HepG2 (cell line): ENCODE measurements around the gene FAM222A. TPM values are rescaled to one million over a fixed set of nuclear protein-coding genes. Genes with fewer than 3 reads are reported as not detected.

Experiments used
- ATAC-seq: fragments of 200-7000 bp; cut with Tn5 transposase; 3 replicates; pipeline ENCODE4 v1.9.1; 2020; ENCODE audit warnings: mild to moderate bottlenecking, moderate library complexity
- BruUV-seq: library from RNA; stranded (reverse); fragments of 400-500 nt; replicated peaks from 2 replicates; lab custom pipeline; 2021; lab: Mats Ljungman, UMichigan
- CTCF ChIA-PET: fragments of 300-600 bp; formaldehyde crosslinking; extraction: SDS; loops from one replicate; lab custom pipeline; 2021; ENCODE audit warnings: low total read pairs, inconsistent platforms, low intra/inter-chr PET ratio; lab: Yijun Ruan, JAX
- POLR2A ChIA-PET: fragments of 350-600 bp; sonication (Branson Sonifier 250); formaldehyde crosslinking; loops from one replicate; lab custom pipeline; 2020; ENCODE audit warnings: antibody characterized with exemption, inconsistent platforms; lab: Yijun Ruan, JAX
- DNase-seq: peaks from one replicate; pipeline ENCODE4 v3.0.0-alpha.2; 2015; ENCODE audit warnings: low spot score
- FAIRE-seq: peaks from 3 replicates; lab custom pipeline; 2011; peaks lifted over from hg19 to GRCh38; lab: Jason Lieb, UNC
- H2AFZ ChIP-seq: one replicate; pipeline ENCODE4 v1.6.1; 2011; ENCODE audit warnings: low read length, inconsistent platforms
- H3K27ac ChIP-seq: fragments of 300-600 bp; 3 replicates; pipeline ENCODE4 v1.8.0; 2011; ENCODE audit warnings: mixed run types, mild to moderate bottlenecking, mixed read lengths, low read length, inconsistent platforms; ENCODE audit not compliant: insufficient read depth; ENCODE audit errors: extremely low read length
- H3K27me3 ChIP-seq, 2 experiments: fragments of 200-600 bp in 1 of 2; 2 replicates in 1 of 2; 3 replicates in 1 of 2; pipeline versions ENCODE4 v1.6.0 to v1.8.0; 2011; ENCODE audit warnings: low read length in 2 of 2, mild to moderate bottlenecking in 2 of 2, moderate library complexity in 2 of 2, inconsistent platforms in 1 of 2; ENCODE audit not compliant: insufficient read depth in 2 of 2, control insufficient read depth in 1 of 2
- H3K36me3 ChIP-seq, 2 experiments: fragments of 200-600 bp in 1 of 2; replicated peaks in 1 of 2; 2 replicates in 1 of 2; 3 replicates in 1 of 2; pipeline versions ENCODE4 v1.5.1 to v1.8.0; 2011; ENCODE audit warnings: low read length in 2 of 2, inconsistent platforms in 1 of 2; ENCODE audit not compliant: insufficient read depth in 2 of 2, control insufficient read depth in 1 of 2
- H3K4me1 ChIP-seq: 2 replicates; pipeline ENCODE4 v1.5.1; 2012; ENCODE audit warnings: low read length, inconsistent platforms; ENCODE audit not compliant: insufficient read depth
- H3K4me2 ChIP-seq: 2 replicates; pipeline ENCODE4 v1.6.0; 2011; ENCODE audit warnings: low read depth, low read length, inconsistent platforms
- H3K4me3 ChIP-seq, 3 experiments: fragments of 200-600 bp in 1 of 3; sonication (generic), shearing (Covaris generic) in 1 of 3; replicated peaks in 1 of 3; 2 replicates each; pipeline ENCODE4 v1.5.1; 2011 to 2016; ENCODE audit warnings: low read length in 3 of 3, inconsistent platforms in 2 of 3, low read depth in 2 of 3, mild to moderate bottlenecking in 2 of 3, control low read depth in 1 of 3, mixed read lengths in 1 of 3; ENCODE audit not compliant: insufficient read depth in 1 of 3
- H3K79me2 ChIP-seq: one replicate; pipeline ENCODE4 v1.6.1; 2011; ENCODE audit warnings: low read length, inconsistent platforms; ENCODE audit not compliant: insufficient read depth
- H3K9ac ChIP-seq: 2 replicates; pipeline ENCODE4 v1.6.0; 2011; ENCODE audit warnings: mild to moderate bottlenecking, low read depth, low read length, inconsistent platforms; ENCODE audit not compliant: insufficient read depth
- H3K9me3 ChIP-seq: 2 replicates; pipeline ENCODE4 v1.5.1; 2012; ENCODE audit warnings: mild to moderate bottlenecking, low read length
- H4K20me1 ChIP-seq: 2 replicates; pipeline ENCODE4 v1.6.0; 2011; ENCODE audit warnings: inconsistent platforms, mild to moderate bottlenecking, low read length, moderate library complexity; ENCODE audit not compliant: insufficient read depth
- CERS6 ChIP-seq: sonication (generic); formaldehyde crosslinking; IDR thresholded peaks from 2 replicates; pipeline ENCODE4 v1.5.0; 2020; ENCODE audit warnings: missing genetic modification reagents
- HNF4A ChIP-seq: sonication (generic); formaldehyde crosslinking; IDR thresholded peaks from 2 replicates; pipeline ENCODE4 v1.4.0; 2020; ENCODE audit warnings: missing genetic modification reagents
- KDM3A ChIP-seq: IDR thresholded peaks from 2 replicates; pipeline ENCODE4 v1.6.1; 2018; ENCODE audit warnings: low read depth, missing compliant biosample characterization
- PAXIP1 ChIP-seq: sonication (generic); formaldehyde crosslinking; conservative IDR thresholded peaks from 2 replicates; pipeline ENCODE4 v1.4.0; 2020; ENCODE audit warnings: mild to moderate bottlenecking, missing genetic modification reagents, moderate library complexity
- SALL1 ChIP-seq: sonication (generic); formaldehyde crosslinking; IDR thresholded peaks from 2 replicates; pipeline ENCODE4 v1.8.0; 2022; ENCODE audit warnings: mild to moderate bottlenecking, missing genetic modification reagents
- SMARCE1 ChIP-seq: fragments of 450-650 bp; IDR thresholded peaks from 2 replicates; pipeline ENCODE4 v1.6.1; 2017; ENCODE audit warnings: borderline replicate concordance
- TCF12 ChIP-seq, 2 experiments: fragments of 450-650 bp in 1 of 2; sonication (generic) in 1 of 2; formaldehyde crosslinking in 1 of 2; IDR thresholded peaks; 2 replicates each; pipeline versions ENCODE4 v1.6.1 to v1.8.0; 2017 to 2022; ENCODE audit warnings: antibody characterized with exemption in 1 of 2, mild to moderate bottlenecking in 1 of 2, missing genetic modification reagents in 1 of 2, moderate library complexity in 1 of 2
- YY1 ChIP-seq: IDR thresholded peaks from 2 replicates; pipeline ENCODE4 v1.6.1; 2011; ENCODE audit warnings: low read length, low read depth, moderate library complexity, mild to moderate bottlenecking; ENCODE audit not compliant: insufficient read depth, insufficient replicate concordance
- ZNF431 ChIP-seq: sonication (generic); formaldehyde crosslinking; IDR thresholded peaks from 2 replicates; pipeline ENCODE4 v1.9.0; 2022; ENCODE audit warnings: missing genetic modification reagents, low read depth, mild to moderate bottlenecking, borderline replicate concordance
- ZNF713 ChIP-seq: sonication (generic); formaldehyde crosslinking; IDR thresholded peaks from 2 replicates; pipeline ENCODE4 v1.4.0; 2020; ENCODE audit warnings: mild to moderate bottlenecking, missing genetic modification reagents
- ZSCAN25 ChIP-seq: sonication (generic); formaldehyde crosslinking; IDR thresholded peaks from 2 replicates; pipeline ENCODE4 v1.8.0; 2022; ENCODE audit warnings: mild to moderate bottlenecking, missing genetic modification reagents
- WGBS: methylation state at CpG from one replicate; pipeline ENCODE4 v1.1.6; 2017; ENCODE audit warnings: low lambda C conversion rate; 5-methylcytosine and 5-hydroxymethylcytosine counted together
- in situ Hi-C: cut with HindIII; loops from 2 replicates; pipeline ENCODE4 v1.10.0; 2017; ENCODE audit warnings: low pct_unique_long_range_greater_than_20kb; ENCODE audit not compliant: extremely low pct_ligation_motif_present
- intact Hi-C: fragments of 100-400 bp; cut with micrococcal nuclease; formaldehyde crosslinking; loops from one replicate; pipeline ENCODE4 v1.10.0; 2022; ENCODE audit not compliant: unreplicated experiment
- polyA plus RNA-seq, 8 experiments: library from polyadenylated mRNA; depleted of rRNA in 3 of 8; stranded (reverse) in 7 of 8; unstranded in 1 of 8; fragments of >200 nt; fragmentation: Illumina TruSeq in 4 of 8; extraction: Trizol in 4 of 8; gene quantifications; 2 replicates each; pipeline versions ENCODE4 v1.2.1 to v1.2.3, GENCODE V29; 2011 to 2016; ENCODE audit warnings: low read depth in 4 of 8, missing spikeins in 1 of 8, mixed read lengths in 1 of 8; ENCODE audit not compliant: insufficient read depth in 1 of 8
- total RNA-seq, 5 experiments: library from RNA; depleted of rRNA; stranded (reverse); fragments of >200 nt; fragmentation: Illumina TruSeq; extraction: Trizol; gene quantifications; 2 replicates each; pipeline ENCODE4 v1.2.3, GENCODE V29; 2016; ENCODE audit warnings: low read depth in 1 of 5
- TF ChIP-seq, protein P1 (sequence below): sonication (generic); IDR thresholded peaks from 2 replicates; pipeline ENCODE4 v1.6.1; 2016; ENCODE audit warnings: low read depth, borderline replicate concordance
- TF ChIP-seq, protein P2 (sequence below): sonication (generic); formaldehyde crosslinking; IDR thresholded peaks from 2 replicates; pipeline ENCODE4 v1.5.1; 2020; ENCODE audit warnings: mild to moderate bottlenecking, moderate library complexity, missing genetic modification reagents

Gene FAM222A
- total and polyA plus RNA-seq, 2 of the 13 experiments (the other 11 are each of a cell fraction or from before 2014, with no cell fraction given) = 2.7 to 9.6 TPM

DNA sequence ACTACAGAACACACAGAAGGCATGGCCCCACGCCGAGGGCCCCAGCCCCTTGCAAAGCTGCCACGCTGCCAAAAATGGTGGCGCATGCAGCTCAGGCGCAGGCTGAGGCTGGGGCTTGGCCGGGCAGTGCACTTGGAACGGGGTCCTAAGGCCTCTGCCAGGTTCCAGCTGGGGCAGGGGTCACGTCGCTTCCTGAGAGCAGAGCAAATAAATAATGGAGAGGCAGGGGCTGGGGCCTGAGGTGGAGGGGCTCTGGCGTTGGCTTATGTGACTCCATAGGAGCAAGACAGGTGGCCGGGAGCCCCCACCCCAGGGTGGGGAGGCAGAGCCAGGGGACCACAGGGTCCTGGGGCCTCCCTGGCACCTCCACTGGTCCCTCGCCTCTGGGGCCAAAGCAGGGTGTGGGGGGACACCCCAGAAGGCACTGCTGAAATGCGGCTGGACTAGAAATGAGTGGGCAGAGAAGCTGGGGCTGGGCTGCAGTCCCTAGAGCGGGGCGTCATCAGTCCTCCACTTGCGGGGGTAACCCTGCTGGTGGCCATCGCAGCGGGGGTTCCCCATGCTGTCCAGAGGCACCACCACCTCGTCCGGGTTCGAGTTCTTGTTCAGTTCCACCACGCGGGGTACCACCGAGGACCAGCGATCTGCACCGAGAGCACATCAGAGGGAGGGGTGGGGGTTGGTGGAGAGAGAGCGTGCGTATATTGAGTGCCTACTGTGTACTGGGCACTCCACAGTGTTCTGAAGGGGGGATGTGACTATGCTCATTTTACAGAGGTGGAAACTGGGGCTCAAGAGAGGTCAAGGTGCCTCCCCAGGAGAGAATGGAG lies 69.7 kb downstream of the FAM222A start:
- 56% methylated on average over 15 of the region's 28 CpGs for WGBS
- Histone ChIP-seq H3K9ac (no peak overlapping the region), H3K27me3 (no peaks in the 10 kb centered on the region; a peak in 2 of 5 replicates), H4K20me1 (no peaks in the 10 kb centered on the region), H2AFZ (no peak overlapping the region), H3K4me3 (peak overlapping the region in 1 of 3 experiments; percentile 37; a peak in 1 of 6 replicates), H3K36me3 (no peaks in the 10 kb centered on the region), H3K27ac (no peak overlapping the region), H3K4me1 (peaks cover 21% of the 10 kb centered on the region), H3K9me3 (no peaks in the 10 kb centered on the region), H3K79me2 (no peaks in the 10 kb centered on the region), H3K4me2 (peak overlapping the region; percentile 59)
- no peak for DNase-seq
- peak; percentile 43 for ATAC-seq
- no peak for FAIRE-seq
- BruUV-seq = no TSS peak
- in situ Hi-C loops = no loop called here
- intact Hi-C loops = no loop called here
- CTCF ChIA-PET = no interaction called here
- POLR2A ChIA-PET = interaction anchor here (0.6 kb wide), 1 partner anchor 46 kb away, joined by 3 read pairs; no protein-coding TSS in a partner anchor
- TF ChIP-seq YY1 (peak; percentile 95), ZSCAN25 (CRISPR knock-in tag) (peak; percentile 59), SMARCE1 (no peak), TCF12 (IDR thresholded peaks at IDR 0.05) (no peak), TCF12 (CRISPR knock-in tag; IDR thresholded peaks at IDR 0.05) (no peak), PAXIP1 (CRISPR knock-in tag) (peak; percentile 59), ZNF713 (CRISPR knock-in tag) (0 out of 2 replicates have a peak, but pooled peaks have one; percentile 61), CERS6 (CRISPR knock-in tag) (no peak), HNF4A (CRISPR knock-in tag) (peak; percentile 58), KDM3A (peak; percentile 27; the same call in 1 of the 2 replicates), ZNF431 (no peak), SALL1 (CRISPR knock-in tag) (peak; percentile 56)
- TF ChIP-seq, protein P1, sequence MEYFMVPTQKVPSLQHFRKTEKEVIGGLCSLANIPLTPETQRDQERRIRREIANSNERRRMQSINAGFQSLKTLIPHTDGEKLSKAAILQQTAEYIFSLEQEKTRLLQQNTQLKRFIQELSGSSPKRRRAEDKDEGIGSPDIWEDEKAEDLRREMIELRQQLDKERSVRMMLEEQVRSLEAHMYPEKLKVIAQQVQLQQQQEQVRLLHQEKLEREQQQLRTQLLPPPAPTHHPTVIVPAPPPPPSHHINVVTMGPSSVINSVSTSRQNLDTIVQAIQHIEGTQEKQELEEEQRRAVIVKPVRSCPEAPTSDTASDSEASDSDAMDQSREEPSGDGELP = 0 out of 2 replicates have a peak, but pooled peaks have one; percentile 14
- TF ChIP-seq, protein P2, sequence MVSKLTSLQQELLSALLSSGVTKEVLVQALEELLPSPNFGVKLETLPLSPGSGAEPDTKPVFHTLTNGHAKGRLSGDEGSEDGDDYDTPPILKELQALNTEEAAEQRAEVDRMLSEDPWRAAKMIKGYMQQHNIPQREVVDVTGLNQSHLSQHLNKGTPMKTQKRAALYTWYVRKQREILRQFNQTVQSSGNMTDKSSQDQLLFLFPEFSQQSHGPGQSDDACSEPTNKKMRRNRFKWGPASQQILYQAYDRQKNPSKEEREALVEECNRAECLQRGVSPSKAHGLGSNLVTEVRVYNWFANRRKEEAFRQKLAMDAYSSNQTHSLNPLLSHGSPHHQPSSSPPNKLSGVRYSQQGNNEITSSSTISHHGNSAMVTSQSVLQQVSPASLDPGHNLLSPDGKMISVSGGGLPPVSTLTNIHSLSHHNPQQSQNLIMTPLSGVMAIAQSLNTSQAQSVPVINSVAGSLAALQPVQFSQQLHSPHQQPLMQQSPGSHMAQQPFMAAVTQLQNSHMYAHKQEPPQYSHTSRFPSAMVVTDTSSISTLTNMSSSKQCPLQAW (CRISPR knock-in tag) = 0 out of 2 replicates have a peak, but pooled peaks have one; percentile 16
